Stomach smooth muscle (tissue), 2 donors: ENCODE measurements around the gene RFX3.
A peak's percentile ranks its signal among the peaks of the same experiment; 100 is the strongest.

Source experiments
- H3K27ac ChIP-seq: one replicate; pipeline ENCODE4 v1.7.0; 2013; ENCODE audit warnings: mild to moderate bottlenecking, low read length, inconsistent platforms
- H3K27me3 ChIP-seq, 2 donors: one replicate each; pipeline ENCODE4 v1.7.0; 2013; ENCODE audit warnings: low read length in 2 of 2; ENCODE audit not compliant: insufficient read depth in 2 of 2, control insufficient read depth in 1 of 2
- H3K36me3 ChIP-seq, 2 donors: one replicate each; pipeline ENCODE4 v1.7.0; 2013; ENCODE audit warnings: low read length in 2 of 2; ENCODE audit not compliant: control insufficient read depth in 2 of 2, insufficient read depth in 2 of 2
- H3K4me1 ChIP-seq: one replicate; pipeline ENCODE4 v1.7.0; 2013; ENCODE audit warnings: low read length; ENCODE audit not compliant: control insufficient read depth, insufficient read depth
- H3K4me3 ChIP-seq, 2 donors: one replicate each; pipeline ENCODE4 v1.7.0; 2013; ENCODE audit warnings: low read length in 2 of 2
- H3K9ac ChIP-seq, 2 donors: one replicate each; pipeline ENCODE4 v1.7.0; 2013; ENCODE audit warnings: low read length in 2 of 2, mild to moderate bottlenecking in 1 of 2
- H3K9me3 ChIP-seq, 2 donors: one replicate each; pipeline ENCODE4 v1.7.0; 2013; ENCODE audit warnings: low read length in 2 of 2; ENCODE audit not compliant: control insufficient read depth in 2 of 2
- donor health status: healthy.
- donor health status: Pancreatic carcinoma.

RFX3 gene

DNA sequence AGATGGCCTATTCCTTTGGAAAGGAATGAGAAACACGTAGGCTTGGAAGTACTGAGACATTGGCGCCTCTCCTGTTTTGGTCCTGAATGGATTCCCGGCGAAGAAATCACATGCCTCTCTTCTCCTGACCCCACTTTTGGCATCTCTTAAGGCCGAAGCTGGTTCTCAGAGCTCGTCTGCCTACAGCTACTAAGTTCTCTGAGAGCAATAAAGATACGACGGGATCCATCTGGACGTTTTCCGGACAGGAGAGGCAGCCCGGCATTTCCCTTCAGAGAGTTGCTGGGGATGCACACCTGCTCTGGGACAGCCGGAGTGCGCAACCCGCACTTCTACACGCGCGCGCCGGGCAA, 345.1 kb downstream of the RFX3 start:
- no peak overlapping the region for H3K27ac ChIP-seq
- peak overlapping the region; percentile 70 to 79 for H3K4me3 ChIP-seq

GRCh38 chr9:3179711-3180110, 346.1 kb downstream of the RFX3 start:
- Histone ChIP-seq H3K4me3 (no peak overlapping the region), H3K27ac (no peak overlapping the region), H3K27me3 (peaks cover 0 to 8% of the 10 kb centered on the region in 2 donors), H3K9me3 (no peaks in the 10 kb centered on the region), H3K4me1 (peaks cover 13% of the 10 kb centered on the region), H3K36me3 (no peaks in the 10 kb centered on the region), H3K9ac (no peak overlapping the region)

More for the DNA sequence above, 345.1 kb downstream of the RFX3 start:
- Histone ChIP-seq H3K9me3 (no peaks in the 10 kb centered on the region), H3K36me3 (no peaks in the 10 kb centered on the region), H3K9ac (peak overlapping the region in 1 of 2 donors; percentile 20), H3K27me3 (peaks cover 0 to 8% of the 10 kb centered on the region in 2 donors), H3K4me1 (peaks cover 13% of the 10 kb centered on the region)

DNA sequence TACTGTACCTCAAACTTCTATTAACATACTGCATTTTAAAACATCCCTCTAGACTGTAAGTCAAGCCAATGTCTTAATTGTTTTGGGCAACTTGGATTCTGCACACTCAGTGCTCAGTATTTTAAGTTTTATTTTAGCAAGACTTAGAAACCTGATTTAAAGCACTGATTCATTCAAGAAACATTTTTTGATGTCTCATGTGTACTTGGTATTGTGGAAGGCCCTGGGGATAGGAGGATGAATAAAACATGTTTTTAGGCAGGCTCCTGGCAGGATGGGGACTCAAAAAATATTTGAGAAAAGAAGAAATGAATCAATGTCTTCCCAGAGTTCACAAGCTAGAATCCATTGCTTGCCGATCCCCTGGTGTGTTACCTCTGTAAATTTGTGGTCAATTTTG, 347.9 kb downstream of the RFX3 start:
- Histone ChIP-seq H3K27me3 (peaks cover 0 to 8% of the 10 kb centered on the region in 2 donors), H3K36me3 (no peaks in the 10 kb centered on the region), H3K4me1 (peaks cover 13% of the 10 kb centered on the region), H3K9ac (no peak overlapping the region), H3K9me3 (no peaks in the 10 kb centered on the region), H3K4me3 (no peak overlapping the region), H3K27ac (no peak overlapping the region)

DNA sequence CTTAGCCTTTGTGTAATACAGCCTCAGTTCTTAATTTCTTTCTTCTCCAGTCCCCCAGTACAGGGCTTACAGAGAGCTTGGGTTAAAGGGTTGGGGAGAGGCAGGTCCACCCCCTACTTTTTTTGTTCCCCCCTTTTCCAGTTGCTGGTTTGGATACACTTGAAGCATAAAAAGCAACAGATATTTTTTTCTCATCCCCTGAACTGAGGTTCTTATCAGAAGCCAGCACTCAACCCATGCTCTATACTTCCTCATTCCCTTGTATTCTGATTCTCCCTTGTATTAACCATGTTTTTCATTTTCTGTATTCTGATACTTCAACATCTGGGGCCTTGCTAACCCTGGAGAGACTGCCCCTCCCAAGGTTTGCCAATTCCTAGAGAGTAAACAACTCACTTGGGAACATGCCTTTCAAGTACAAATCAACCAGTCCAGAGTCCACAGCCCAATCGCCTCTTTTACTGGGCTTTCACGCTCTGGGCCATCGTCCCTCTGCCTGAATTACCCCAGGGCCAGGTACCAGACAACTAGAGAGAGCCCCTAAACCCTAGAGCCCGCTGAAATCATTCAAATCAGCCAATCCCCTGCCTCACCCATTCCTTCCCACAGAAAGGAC, 348.5 kb downstream of the RFX3 start:
- Histone ChIP-seq H3K9me3 (no peaks in the 10 kb centered on the region), H3K4me1 (peaks cover 13% of the 10 kb centered on the region), H3K27ac (no peak overlapping the region), H3K27me3 (peaks cover 0 to 8% of the 10 kb centered on the region in 2 donors), H3K9ac (no peak overlapping the region), H3K4me3 (no peak overlapping the region), H3K36me3 (no peaks in the 10 kb centered on the region)

DNA sequence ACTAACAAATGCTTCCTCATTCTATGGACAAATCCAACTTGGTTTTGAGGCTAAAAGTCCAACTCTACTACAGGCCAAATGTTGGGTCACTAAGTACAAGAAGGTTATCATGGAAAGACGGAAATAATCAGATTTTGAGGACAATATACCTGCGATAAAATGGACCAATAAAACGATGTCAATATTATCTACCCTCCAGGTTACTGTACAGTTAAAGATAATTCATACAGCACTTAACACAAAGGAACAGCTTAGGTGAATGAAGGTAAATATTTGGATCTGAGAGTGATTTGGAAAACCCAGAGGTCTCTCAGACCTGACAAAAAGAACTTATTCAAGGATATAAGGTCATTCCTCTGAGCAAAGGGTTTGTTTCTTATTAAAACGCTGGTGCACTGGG, 352.4 kb downstream of the RFX3 start:
- Histone ChIP-seq H3K27me3 (no peaks in the 10 kb centered on the region), H3K4me3 (no peak overlapping the region), H3K27ac (no peak overlapping the region), H3K9me3 (peaks cover 0 to 3% of the 10 kb centered on the region in 2 donors), H3K9ac (no peak overlapping the region), H3K4me1 (no peaks in the 10 kb centered on the region), H3K36me3 (no peaks in the 10 kb centered on the region)

GRCh38 chr9:3170819-3171218, 355.0 kb downstream of the RFX3 start:
- Histone ChIP-seq H3K36me3 (no peaks in the 10 kb centered on the region), H3K9ac (no peak overlapping the region), H3K27me3 (no peaks in the 10 kb centered on the region), H3K4me1 (no peaks in the 10 kb centered on the region), H3K27ac (no peak overlapping the region), H3K4me3 (no peak overlapping the region), H3K9me3 (peaks cover 0 to 3% of the 10 kb centered on the region in 2 donors)
